ENCODE data around the gene ATP13A4. TPM values are rescaled to one million over a fixed set of nuclear protein-coding genes. Genes with fewer than 3 reads are reported as not detected.

The ATP13A4 gene
- total RNA-seq, 2 experiments from 2014 or later = 0.44 to 2.5 TPM

DNA sequence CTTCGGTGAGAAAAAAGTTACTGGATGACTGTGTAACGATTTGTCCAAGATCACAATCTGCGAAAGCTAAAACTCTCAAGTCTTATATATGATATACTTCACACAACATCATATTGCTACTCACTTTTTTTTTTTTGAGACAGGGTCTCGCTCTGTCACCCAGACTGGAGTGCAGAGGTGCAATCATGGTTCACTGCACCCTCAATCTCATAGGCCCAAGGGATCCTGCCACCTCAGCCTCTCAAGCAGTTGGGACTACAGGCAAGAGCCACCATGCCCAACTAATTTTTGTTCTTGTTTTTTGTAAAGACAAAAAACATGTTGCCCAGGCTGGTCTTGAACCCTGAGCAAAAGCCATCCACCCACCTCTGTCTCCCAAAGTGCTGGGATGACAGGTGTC lies 5.4 kb upstream of the ATP13A4 start:
- no peak for DNase-seq (ENCODE audit: low spot score)
- TF ChIP-seq EZH2phosphoT487 (IDR thresholded peaks at IDR 0.05; ENCODE audit: borderline replicate concordance, low read depth, low read length) = no peak
- TF ChIP-seq, protein P1, sequence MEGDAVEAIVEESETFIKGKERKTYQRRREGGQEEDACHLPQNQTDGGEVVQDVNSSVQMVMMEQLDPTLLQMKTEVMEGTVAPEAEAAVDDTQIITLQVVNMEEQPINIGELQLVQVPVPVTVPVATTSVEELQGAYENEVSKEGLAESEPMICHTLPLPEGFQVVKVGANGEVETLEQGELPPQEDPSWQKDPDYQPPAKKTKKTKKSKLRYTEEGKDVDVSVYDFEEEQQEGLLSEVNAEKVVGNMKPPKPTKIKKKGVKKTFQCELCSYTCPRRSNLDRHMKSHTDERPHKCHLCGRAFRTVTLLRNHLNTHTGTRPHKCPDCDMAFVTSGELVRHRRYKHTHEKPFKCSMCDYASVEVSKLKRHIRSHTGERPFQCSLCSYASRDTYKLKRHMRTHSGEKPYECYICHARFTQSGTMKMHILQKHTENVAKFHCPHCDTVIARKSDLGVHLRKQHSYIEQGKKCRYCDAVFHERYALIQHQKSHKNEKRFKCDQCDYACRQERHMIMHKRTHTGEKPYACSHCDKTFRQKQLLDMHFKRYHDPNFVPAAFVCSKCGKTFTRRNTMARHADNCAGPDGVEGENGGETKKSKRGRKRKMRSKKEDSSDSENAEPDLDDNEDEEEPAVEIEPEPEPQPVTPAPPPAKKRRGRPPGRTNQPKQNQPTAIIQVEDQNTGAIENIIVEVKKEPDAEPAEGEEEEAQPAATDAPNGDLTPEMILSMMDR (conservative IDR thresholded peaks at IDR 0.05; ENCODE audit: low read length) = no peak
- H3K4me1 ChIP-seq (ENCODE audit: insufficient read depth, low read length, poor library complexity, severe bottlenecking) = no peaks in the 10 kb centered on the region
- no peaks in the 10 kb centered on the region for H4K20me1 ChIP-seq (ENCODE audit: insufficient read depth, low read length)
- H3K27ac ChIP-seq (ENCODE audit: low read depth, low read length, poor library complexity, severe bottlenecking) = no peak overlapping the region
- no peak overlapping the region for H3K4me2 ChIP-seq (ENCODE audit: low read length)
- BruUV-seq (replicated peaks) = no TSS peak
- POLR2A ChIA-PET = interaction anchor here (1.2 kb wide), 1 partner anchor 20 kb away, joined by 3 read pairs; no protein-coding TSS in a partner anchor
- CTCF ChIA-PET (ENCODE audit: unreplicated experiment) = no interaction called here
- no peaks in the 10 kb centered on the region for H3K79me2 ChIP-seq (ENCODE audit: insufficient read depth, low read depth, low read length)
- no peaks in the 10 kb centered on the region for H3K9me3 ChIP-seq (ENCODE audit: low read length)
- H3K36me3 ChIP-seq (ENCODE audit: insufficient read depth, low read length) = no peaks in the 10 kb centered on the region
- H2AFZ ChIP-seq (ENCODE audit: low read length) = no peak overlapping the region
- intact Hi-C loops (cut with micrococcal nuclease; ENCODE audit: unreplicated experiment) = no loop called here
- no peak overlapping the region for H3K4me3 ChIP-seq (ENCODE audit: low read depth, low read length, poor library complexity, severe bottlenecking)
- H3K9me2 ChIP-seq (ENCODE audit: insufficient read depth, low read length) = no peaks in the 10 kb centered on the region

DNA sequence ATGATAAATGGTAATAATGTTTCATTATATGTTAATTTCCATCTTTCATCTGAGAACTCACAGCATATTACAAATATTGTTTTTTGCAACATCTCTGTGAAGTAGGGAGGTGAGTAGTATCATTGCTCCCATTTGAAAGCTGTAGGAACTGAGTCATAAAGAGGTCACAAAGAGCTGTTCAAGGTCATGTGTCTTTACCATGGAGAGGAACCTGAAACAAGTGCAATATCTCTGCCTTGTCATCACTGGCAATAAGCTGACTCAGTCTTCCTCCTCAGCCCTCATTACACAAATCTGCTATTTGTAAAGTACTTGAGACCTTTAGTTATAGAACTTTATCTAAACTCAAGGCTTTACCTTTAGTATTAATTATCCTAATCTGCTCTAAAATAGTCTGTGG lies 4.4 kb upstream of the ATP13A4 start:
- Histone ChIP-seq H2AFZ (ENCODE audit: low read length) (no peak overlapping the region), H3K79me2 (ENCODE audit: insufficient read depth, low read depth, low read length) (no peaks in the 10 kb centered on the region), H3K4me1 (ENCODE audit: insufficient read depth, low read length, poor library complexity, severe bottlenecking) (no peaks in the 10 kb centered on the region), H3K9me3 (ENCODE audit: low read length) (no peaks in the 10 kb centered on the region), H3K27ac (ENCODE audit: low read depth, low read length, poor library complexity, severe bottlenecking) (no peak overlapping the region), H3K9me2 (ENCODE audit: insufficient read depth, low read length) (no peaks in the 10 kb centered on the region), H3K4me2 (ENCODE audit: low read length) (no peak overlapping the region), H3K4me3 (ENCODE audit: low read depth, low read length, poor library complexity, severe bottlenecking) (no peak overlapping the region), H3K36me3 (ENCODE audit: insufficient read depth, low read length) (no peaks in the 10 kb centered on the region), H4K20me1 (ENCODE audit: insufficient read depth, low read length) (no peaks in the 10 kb centered on the region)
- POLR2A ChIA-PET = no interaction called here
- DNase-seq (ENCODE audit: low spot score) = no peak
- CTCF ChIA-PET (ENCODE audit: unreplicated experiment) = no interaction called here
- TF ChIP-seq, protein P1 (conservative IDR thresholded peaks at IDR 0.05; ENCODE audit: low read length) = no peak
- TF ChIP-seq EZH2phosphoT487 (IDR thresholded peaks at IDR 0.05; ENCODE audit: borderline replicate concordance, low read depth, low read length) = no peak
- intact Hi-C loops (cut with micrococcal nuclease; ENCODE audit: unreplicated experiment) = no loop called here
- BruUV-seq (replicated peaks) = no TSS peak

DNA sequence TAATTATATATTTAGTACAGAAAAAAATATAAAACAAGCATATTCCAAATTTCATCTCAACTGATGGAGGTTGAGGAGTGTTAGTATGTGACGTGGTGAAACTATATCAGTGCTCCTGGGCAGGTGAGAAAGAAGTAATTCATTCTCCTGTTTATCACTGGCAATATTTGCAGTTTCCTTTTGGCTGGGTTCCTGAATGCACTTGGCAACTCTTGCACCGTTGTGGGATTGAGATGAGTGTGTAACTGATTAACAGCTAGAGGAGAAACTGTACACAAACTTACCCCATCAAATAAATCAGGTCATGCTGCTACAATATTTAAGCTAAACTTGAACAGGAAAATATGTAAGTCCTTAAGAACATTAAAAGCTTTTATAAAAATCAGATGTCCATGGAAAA lies 2.1 kb upstream of the ATP13A4 start:
- CTCF ChIA-PET (ENCODE audit: unreplicated experiment) = no interaction called here
- no TSS peak for BruUV-seq (replicated peaks)

More for the DNA sequence above, 2.1 kb upstream of the ATP13A4 start:
- TF ChIP-seq EZH2phosphoT487 (IDR thresholded peaks at IDR 0.05; ENCODE audit: borderline replicate concordance, low read depth, low read length) = no peak
- TF ChIP-seq, protein P1 (conservative IDR thresholded peaks at IDR 0.05; ENCODE audit: low read length) = no peak
- DNase-seq (ENCODE audit: low spot score) = no peak
- Histone ChIP-seq H4K20me1 (ENCODE audit: insufficient read depth, low read length) (no peaks in the 10 kb centered on the region), H2AFZ (ENCODE audit: low read length) (no peak overlapping the region), H3K27ac (ENCODE audit: low read depth, low read length, poor library complexity, severe bottlenecking) (no peak overlapping the region), H3K4me1 (ENCODE audit: insufficient read depth, low read length, poor library complexity, severe bottlenecking) (no peaks in the 10 kb centered on the region), H3K4me3 (ENCODE audit: low read depth, low read length, poor library complexity, severe bottlenecking) (no peak overlapping the region), H3K79me2 (ENCODE audit: insufficient read depth, low read depth, low read length) (no peaks in the 10 kb centered on the region), H3K9me2 (ENCODE audit: insufficient read depth, low read length) (no peaks in the 10 kb centered on the region), H3K9me3 (ENCODE audit: low read length) (no peaks in the 10 kb centered on the region), H3K4me2 (ENCODE audit: low read length) (no peak overlapping the region), H3K36me3 (ENCODE audit: insufficient read depth, low read length) (no peaks in the 10 kb centered on the region)
- intact Hi-C loops (cut with micrococcal nuclease; ENCODE audit: unreplicated experiment) = no loop called here
- POLR2A ChIA-PET = no interaction called here
